ENCODE measurements around the gene CLDN8.

GRCh38 chr21:30166705-30167104 is 49.2 kb downstream of the CLDN8 start, which contains the start of gene CLDN17:
- no peak for TF ChIP-seq CTCF (IDR thresholded peaks at IDR 0.05)
- TF ChIP-seq POLR2A (IDR thresholded peaks at IDR 0.05), result no peak

Data from heart left ventricle (tissue), 13 donors.